HFFc6 (cell line): ENCODE measurements around the gene RPS14. TPM values are rescaled to one million over a fixed set of nuclear protein-coding genes. Genes with fewer than 3 reads are reported as not detected.
A peak's percentile ranks its signal among the peaks of the same experiment; 100 is the strongest.

Experiments used
- DNase-seq: peaks from one replicate; pipeline ENCODE4 v3.0.0-alpha.2; 2018
- H3K27ac Mint-ChIP-seq: 2 replicates; pipeline ENCODE4 v1.8.0; 2020; ENCODE audit warnings: mild to moderate bottlenecking, mixed read lengths
- H3K27me3 Mint-ChIP-seq: 2 replicates; pipeline ENCODE4 v1.8.0; 2021; ENCODE audit warnings: mild to moderate bottlenecking, moderate library complexity, mixed read lengths; ENCODE audit not compliant: insufficient read depth
- H3K36me3 Mint-ChIP-seq: 2 replicates; pipeline ENCODE4 v1.8.0; 2021; ENCODE audit warnings: low read depth, mixed read lengths
- H3K4me1 Mint-ChIP-seq: 2 replicates; pipeline ENCODE4 v1.8.0; 2020; ENCODE audit warnings: low read depth, mixed read lengths
- H3K4me3 Mint-ChIP-seq: 2 replicates; pipeline ENCODE4 v1.8.0; 2020; ENCODE audit warnings: mild to moderate bottlenecking, moderate library complexity, mixed read lengths
- H3K9me3 Mint-ChIP-seq: 2 replicates; pipeline ENCODE4 v1.8.0; 2020; ENCODE audit warnings: mild to moderate bottlenecking, mixed read lengths
- total RNA-seq, 6 experiments: library from RNA; stranded (reverse); fragmentation: NEBNext Ultra II Directional; extraction: Animal tissue kit (Norgen Biotek cat#: 25700); gene quantifications; 2 replicates in 1 of 6; 3 replicates in 5 of 6; pipeline ENCODE4 v1.2.3, GENCODE V29; 2021
- TF ChIP-seq, protein P1 (sequence below): fragments of 200-600 bp; sonication (generic); IDR thresholded peaks from 2 replicates; pipeline ENCODE4 v1.5.0; 2021; ENCODE audit warnings: antibody characterized with exemption, mild to moderate bottlenecking

RPS14 gene
- total RNA-seq, 6 experiments from 2014 or later: 1,658 to 2,163 (median 1,911) TPM

DNA sequence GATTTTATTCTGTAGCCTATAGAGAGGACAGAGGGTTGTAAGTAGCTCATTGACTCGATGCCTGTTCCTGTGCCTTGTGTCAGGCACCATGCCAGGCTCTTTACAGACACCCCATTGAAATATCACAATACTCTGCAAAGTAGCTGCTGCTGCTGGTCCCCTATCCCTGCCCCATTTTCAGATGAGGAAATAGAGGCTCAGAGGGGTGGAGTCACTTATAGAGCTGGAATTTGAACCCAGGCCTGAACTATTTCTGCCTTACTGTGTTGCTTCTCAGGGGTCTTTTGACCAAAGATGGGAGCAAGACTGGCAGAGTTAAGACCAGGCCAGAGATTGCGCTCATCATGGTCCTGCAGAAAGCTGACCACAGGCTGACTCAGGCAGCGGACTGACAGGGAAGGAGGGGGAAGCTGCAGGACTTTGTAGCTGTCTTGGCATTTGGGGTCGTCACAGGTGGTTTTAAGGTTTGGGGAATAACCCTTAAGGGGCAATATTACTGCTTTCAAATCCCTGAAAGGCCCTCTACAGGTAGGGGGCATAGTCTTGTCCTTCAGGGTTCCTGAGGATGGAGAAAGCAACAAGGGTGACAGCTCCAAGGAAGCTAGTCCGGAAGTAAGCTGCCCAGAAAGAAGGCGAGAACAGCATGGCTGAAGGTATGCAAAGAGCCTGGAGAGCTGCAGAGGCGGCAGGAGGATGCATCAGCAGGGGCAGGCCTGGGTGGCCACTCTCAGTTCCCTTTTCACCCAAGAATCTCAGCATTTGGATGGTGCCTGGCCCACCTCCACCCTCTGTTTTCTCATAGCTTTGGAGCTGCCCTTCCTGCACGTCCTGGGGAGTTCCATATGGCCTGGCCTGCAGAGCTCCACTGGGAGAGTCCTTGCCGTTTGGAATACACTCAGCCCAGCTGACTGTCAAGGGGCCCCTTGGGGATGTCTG, 40.1 kb upstream of the RPS14 start:
- Mint-ChIP-seq H3K36me3 (peaks cover 20% of the 10 kb centered on the region), H3K4me1 (peaks cover 77% of the 10 kb centered on the region), H3K27ac (peak overlapping the region; percentile 92), H3K9me3 (no peaks in the 10 kb centered on the region), H3K4me3 (peak overlapping the region; percentile 88), H3K27me3 (peaks cover 12% of the 10 kb centered on the region)
- TF ChIP-seq, protein P1, sequence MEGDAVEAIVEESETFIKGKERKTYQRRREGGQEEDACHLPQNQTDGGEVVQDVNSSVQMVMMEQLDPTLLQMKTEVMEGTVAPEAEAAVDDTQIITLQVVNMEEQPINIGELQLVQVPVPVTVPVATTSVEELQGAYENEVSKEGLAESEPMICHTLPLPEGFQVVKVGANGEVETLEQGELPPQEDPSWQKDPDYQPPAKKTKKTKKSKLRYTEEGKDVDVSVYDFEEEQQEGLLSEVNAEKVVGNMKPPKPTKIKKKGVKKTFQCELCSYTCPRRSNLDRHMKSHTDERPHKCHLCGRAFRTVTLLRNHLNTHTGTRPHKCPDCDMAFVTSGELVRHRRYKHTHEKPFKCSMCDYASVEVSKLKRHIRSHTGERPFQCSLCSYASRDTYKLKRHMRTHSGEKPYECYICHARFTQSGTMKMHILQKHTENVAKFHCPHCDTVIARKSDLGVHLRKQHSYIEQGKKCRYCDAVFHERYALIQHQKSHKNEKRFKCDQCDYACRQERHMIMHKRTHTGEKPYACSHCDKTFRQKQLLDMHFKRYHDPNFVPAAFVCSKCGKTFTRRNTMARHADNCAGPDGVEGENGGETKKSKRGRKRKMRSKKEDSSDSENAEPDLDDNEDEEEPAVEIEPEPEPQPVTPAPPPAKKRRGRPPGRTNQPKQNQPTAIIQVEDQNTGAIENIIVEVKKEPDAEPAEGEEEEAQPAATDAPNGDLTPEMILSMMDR: peak; percentile 37; the same call in 1 of the 2 replicates
- peak; percentile 58 for DNase-seq

DNA sequence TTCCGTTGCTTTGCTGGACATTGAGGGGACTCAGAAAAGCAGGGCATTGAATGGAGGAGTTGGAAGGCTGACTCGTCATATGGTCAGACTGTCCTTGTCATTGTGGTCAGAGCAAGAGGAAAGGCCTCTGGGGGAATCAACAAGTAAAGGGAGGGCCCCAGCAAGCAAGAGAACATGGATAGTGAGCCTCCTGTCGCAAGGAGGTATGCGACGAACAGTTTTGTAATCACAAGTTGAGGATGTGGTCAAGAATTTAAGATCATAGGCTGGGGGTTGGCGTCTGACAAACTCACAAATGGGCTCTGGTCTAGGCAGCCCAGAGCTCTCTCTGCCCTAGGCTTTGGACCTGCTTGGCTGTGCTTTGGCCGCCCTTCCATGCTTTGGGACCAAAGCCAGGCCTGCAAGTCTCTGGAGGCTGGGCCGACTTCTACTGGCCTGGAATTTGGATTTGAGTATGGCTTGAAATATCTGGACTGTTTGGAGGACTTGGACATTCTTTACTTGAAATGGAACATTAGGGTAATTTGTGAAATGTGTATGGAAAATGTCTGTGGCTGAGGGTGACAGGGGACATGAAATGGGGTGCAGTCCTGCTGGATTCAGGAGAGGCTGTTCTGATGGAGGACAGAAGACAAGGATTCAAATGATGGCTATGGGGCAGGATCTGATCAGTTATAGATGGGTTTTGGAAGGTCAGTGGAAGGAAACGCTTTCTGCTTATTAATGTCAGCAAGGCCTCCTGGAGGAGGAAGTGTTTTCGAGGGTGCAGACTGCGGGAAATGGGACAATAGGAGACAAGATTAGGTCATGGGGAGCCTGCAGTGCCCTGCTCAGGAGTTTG, 39.2 kb upstream of the RPS14 start:
- DNase-seq: peak; percentile 80
- Mint-ChIP-seq H3K27ac (peak overlapping the region; percentile 92), H3K27me3 (peaks cover 11% of the 10 kb centered on the region), H3K4me3 (peak overlapping the region; percentile 88), H3K36me3 (peaks cover 20% of the 10 kb centered on the region), H3K4me1 (peaks cover 76% of the 10 kb centered on the region), H3K9me3 (no peaks in the 10 kb centered on the region)
- TF ChIP-seq, protein P1: no peak

DNA sequence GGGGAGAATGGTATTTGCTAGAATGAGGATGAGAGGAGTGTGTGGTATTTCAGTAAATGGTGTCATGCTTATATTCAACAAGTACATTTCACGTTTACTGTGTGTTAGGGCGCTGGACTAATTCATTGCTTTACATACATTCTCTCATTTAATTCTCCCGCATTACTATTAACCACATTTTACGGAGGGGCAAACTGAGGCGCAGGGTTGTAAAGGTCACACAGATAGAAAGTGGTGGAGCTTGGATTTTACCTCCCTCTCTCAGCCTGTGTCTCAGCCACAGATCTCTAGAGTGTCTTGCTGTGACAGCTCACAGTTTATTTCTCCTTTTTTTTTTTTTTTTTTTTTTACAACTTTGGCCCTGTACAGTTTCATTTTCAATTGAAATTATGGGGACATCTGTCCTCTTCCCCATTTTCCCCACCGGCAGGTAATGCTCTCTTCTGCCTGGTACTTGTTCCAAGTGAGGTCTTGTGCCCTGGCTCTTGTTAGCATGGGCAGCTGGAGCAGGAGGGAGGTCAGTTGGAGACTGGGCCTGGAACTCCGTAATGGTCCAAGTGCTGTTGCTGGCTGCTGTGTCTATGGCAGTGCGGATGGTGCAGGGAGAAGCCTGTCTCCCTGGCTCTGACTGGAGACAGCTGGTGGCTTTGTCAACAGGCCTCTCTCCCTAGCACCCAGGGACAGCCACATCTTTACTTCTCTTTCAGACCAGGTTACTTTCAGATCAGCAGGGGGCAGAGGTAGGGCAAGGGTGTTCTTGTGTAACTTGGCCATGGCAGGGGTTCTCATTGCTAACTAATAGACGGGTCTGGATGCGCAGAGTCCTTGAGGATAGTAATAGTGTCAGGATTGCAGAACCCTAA, 37.9 kb upstream of the RPS14 start:
- peaks cover 8% of the 10 kb centered on the region for H3K27me3 Mint-ChIP-seq
- H3K27ac Mint-ChIP-seq: peak overlapping the region; percentile 92
- TF ChIP-seq, protein P1: peak; percentile 57
- DNase-seq: no peak
- peak overlapping the region; percentile 88 for H3K4me3 Mint-ChIP-seq
- H3K9me3 Mint-ChIP-seq: no peaks in the 10 kb centered on the region
- peaks cover 70% of the 10 kb centered on the region for H3K4me1 Mint-ChIP-seq
- H3K36me3 Mint-ChIP-seq: peaks cover 20% of the 10 kb centered on the region

DNA sequence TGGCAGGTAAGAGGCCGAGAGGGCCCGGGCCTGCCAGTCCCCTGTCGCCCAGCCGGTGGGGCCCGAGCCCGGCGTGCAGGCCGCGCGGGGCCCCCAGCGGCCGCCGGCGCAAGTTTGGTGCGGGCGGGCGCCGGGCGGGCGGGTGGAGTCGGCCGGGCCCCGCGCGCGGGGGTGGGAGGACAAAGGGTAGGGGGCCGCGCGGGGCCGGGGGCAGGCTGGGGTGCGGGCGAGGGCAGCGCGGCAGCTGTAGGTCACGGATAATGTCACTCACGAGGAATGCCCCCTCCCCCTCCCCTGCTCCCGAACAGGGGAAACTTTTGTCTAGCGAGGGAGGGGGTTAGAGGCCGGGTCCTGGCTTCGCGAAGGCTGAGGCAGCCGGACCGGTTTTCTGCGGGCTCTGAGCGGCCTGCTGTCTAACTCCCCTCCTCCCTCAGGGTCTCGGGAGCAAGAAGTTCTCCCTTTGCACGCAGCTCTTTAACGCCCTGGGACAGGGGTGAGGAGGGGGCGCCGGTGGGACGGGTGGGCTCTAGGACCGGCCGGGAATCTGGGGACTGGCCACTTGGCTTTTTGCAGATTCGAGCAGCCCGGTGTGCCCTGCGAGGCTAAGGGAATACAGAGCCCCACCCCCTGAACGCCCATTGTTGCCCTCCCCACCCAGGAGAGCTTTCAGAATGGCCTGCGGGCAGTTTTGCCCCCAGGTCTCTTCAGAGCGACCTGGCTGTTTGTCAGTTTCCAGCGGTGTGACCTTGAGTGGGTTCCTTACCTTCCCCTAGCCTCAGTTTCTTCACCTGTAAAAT, 37.1 kb upstream of the RPS14 start:
- H3K27ac Mint-ChIP-seq: peak overlapping the region; percentile 92
- peak overlapping the region; percentile 88 for H3K4me3 Mint-ChIP-seq
- peaks cover 67% of the 10 kb centered on the region for H3K4me1 Mint-ChIP-seq
- no peak for DNase-seq
- H3K36me3 Mint-ChIP-seq: peaks cover 20% of the 10 kb centered on the region
- TF ChIP-seq, protein P1: no peak
- no peaks in the 10 kb centered on the region for H3K9me3 Mint-ChIP-seq
- peaks cover 5% of the 10 kb centered on the region; the same call in 1 of the 2 replicates for H3K27me3 Mint-ChIP-seq
